Sigmoid colon (tissue), 4 donors: ENCODE measurements around the gene YDJC.

Source experiments
- CTCF ChIP-seq, 4 experiments: fragments of 450-650 bp in 3 of 4; fragments of 200-600 bp in 1 of 4; IDR thresholded peaks; one replicate each; pipeline ENCODE4 v1.5.1; 2016 to 2019; ENCODE audit warnings: antibody characterized with exemption in 4 of 4, mild to moderate bottlenecking in 3 of 4, moderate library complexity in 2 of 4
- EP300 ChIP-seq, 4 donors: sonication (generic); formaldehyde crosslinking; IDR thresholded peaks; one replicate each; pipeline ENCODE4 v1.6.1; 2017; ENCODE audit warnings: antibody characterized with exemption in 4 of 4
- POLR2A ChIP-seq, 2 donors: fragments of 450-650 bp; IDR thresholded peaks; one replicate each; pipeline ENCODE4 v1.6.1; 2016; ENCODE audit warnings: antibody characterized with exemption in 2 of 2, mild to moderate bottlenecking in 2 of 2, moderate library complexity in 2 of 2
- POLR2AphosphoS5 ChIP-seq, 4 donors: sonication (generic); formaldehyde crosslinking; IDR thresholded peaks; one replicate each; pipeline ENCODE4 v1.6.1; 2017; ENCODE audit warnings: antibody characterized with exemption in 4 of 4

- TF ChIP-seq CTCF (IDR thresholded peaks at IDR 0.05) (no peak), POLR2AphosphoS5 (IDR thresholded peaks at IDR 0.05) (no peak), EP300 (IDR thresholded peaks at IDR 0.05) (no peak), POLR2A (IDR thresholded peaks at IDR 0.05) (no peak)
Measured at GRCh38 chr22:21632931-21633330, 3.1 kb upstream of the YDJC start.
